Brain microvascular endothelial cell (primary cell): ENCODE results near the gene TEDC1.

Experiments
- DNase-seq: peaks from one replicate; pipeline ENCODE4 v3.0.0-alpha.2; 2020
- H3K27ac ChIP-seq: fragments of 250-450 bp; sonication (Bioruptor Pico); 2 replicates; pipeline ENCODE4 v1.5.1; 2020; ENCODE audit warnings: mild to moderate bottlenecking, moderate library complexity
- H3K27me3 ChIP-seq: fragments of 250-450 bp; sonication (Bioruptor Pico); replicated peaks from 2 replicates; pipeline ENCODE4 v1.5.1; 2020; ENCODE audit warnings: mild to moderate bottlenecking
- H3K36me3 ChIP-seq: fragments of 250-450 bp; sonication (Bioruptor Pico); replicated peaks from 2 replicates; pipeline ENCODE4 v1.5.1; 2020; ENCODE audit warnings: mild to moderate bottlenecking
- H3K4me3 ChIP-seq: 2 replicates; pipeline ENCODE4 v1.5.1; 2011; ENCODE audit warnings: low read depth, mild to moderate bottlenecking, control low read depth, low read length, moderate library complexity
- in situ Hi-C: cut with HindIII; loops from 2 replicates; pipeline ENCODE4 v1.10.0; 2017; ENCODE audit warnings: low sequenced_read_pairs, low pct_ligation_motif_present
- TF ChIP-seq, protein P1 (sequence below): IDR thresholded peaks from 2 replicates; pipeline ENCODE4 v1.5.1; 2011; ENCODE audit warnings: low read depth, mild to moderate bottlenecking, moderate library complexity, low read length, control low read depth, inconsistent platforms; ENCODE audit errors: missing control alignments

TEDC1 gene

DNA sequence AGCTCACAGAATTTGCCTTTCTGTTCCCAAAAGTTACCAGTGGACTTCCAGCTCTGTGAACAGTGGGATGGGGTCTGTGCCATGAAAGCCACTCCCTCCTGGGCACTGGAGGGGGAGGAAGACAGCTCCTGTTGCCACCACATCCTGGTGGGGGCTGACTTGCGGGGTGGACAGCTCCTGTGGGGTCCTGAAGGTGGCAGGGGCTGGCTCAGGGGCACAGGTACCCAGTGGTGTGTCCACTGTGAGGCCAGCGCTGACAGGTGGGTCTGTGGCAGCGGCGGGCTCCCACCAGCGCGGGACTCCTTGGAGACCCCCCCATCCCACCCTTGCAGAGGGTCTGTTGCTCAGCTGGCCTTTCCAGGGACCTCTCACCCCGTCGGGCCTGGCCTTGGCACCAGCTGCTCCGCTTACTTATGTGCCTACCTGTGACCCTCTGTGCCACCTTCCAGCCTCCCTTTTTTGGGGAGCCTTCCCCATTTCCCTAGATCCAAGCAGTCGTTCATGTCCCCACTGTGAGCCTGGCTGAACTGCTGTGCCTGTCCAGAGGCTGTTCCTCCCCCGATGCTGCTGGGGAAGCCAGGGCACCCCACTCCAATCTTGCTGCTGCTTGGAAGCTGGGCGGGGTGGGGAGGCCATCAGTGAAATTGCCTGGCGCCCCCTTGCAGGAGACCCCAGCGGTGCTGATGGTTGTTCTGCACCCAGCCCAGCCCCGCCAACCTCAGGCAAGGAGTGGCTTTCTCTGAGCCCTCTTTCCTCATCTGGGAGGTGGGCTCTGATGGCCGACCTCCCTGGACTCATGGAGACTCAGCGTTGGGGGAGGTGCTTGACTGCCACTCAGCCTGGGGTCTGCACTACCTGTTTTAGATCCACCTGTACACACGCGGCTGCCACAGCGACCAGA lies 2.2 kb downstream of the TEDC1 start:
- DNase-seq: no peak
- in situ Hi-C loops: no loop called here
- no peak overlapping the region for H3K4me3 ChIP-seq
- H3K27me3 ChIP-seq: no peaks in the 10 kb centered on the region
- H3K36me3 ChIP-seq: no peaks in the 10 kb centered on the region
- TF ChIP-seq, protein P1, sequence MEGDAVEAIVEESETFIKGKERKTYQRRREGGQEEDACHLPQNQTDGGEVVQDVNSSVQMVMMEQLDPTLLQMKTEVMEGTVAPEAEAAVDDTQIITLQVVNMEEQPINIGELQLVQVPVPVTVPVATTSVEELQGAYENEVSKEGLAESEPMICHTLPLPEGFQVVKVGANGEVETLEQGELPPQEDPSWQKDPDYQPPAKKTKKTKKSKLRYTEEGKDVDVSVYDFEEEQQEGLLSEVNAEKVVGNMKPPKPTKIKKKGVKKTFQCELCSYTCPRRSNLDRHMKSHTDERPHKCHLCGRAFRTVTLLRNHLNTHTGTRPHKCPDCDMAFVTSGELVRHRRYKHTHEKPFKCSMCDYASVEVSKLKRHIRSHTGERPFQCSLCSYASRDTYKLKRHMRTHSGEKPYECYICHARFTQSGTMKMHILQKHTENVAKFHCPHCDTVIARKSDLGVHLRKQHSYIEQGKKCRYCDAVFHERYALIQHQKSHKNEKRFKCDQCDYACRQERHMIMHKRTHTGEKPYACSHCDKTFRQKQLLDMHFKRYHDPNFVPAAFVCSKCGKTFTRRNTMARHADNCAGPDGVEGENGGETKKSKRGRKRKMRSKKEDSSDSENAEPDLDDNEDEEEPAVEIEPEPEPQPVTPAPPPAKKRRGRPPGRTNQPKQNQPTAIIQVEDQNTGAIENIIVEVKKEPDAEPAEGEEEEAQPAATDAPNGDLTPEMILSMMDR: no peak
- no peak overlapping the region for H3K27ac ChIP-seq

- H3K36me3 ChIP-seq: no peaks in the 10 kb centered on the region
- no peak for DNase-seq
- no peak overlapping the region for H3K4me3 ChIP-seq
- in situ Hi-C loops: no loop called here
- no peak overlapping the region for H3K27ac ChIP-seq
- no peaks in the 10 kb centered on the region for H3K27me3 ChIP-seq
- TF ChIP-seq, protein P1: no peak
These were observed 3.0 kb downstream of the TEDC1 start for GRCh38 chr14:105493921-105494605.

DNA sequence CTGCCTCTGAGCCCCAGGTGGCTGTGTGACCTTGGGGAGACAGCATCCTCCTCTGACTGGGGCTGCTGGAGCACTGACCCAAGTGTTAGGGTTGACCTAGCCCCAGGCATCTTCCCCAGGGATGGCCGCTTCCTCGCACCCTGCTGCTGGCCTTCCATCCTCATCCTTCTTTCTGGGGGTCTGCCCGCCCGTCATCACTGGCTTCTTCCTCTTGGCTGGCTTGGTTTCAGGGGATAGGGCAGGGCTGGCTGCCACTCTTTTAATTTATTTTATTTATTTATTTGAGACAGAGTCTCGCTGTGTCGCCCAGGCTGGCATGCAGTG lies 3.5 kb downstream of the TEDC1 start:
- Histone ChIP-seq H3K27ac (no peak overlapping the region), H3K4me3 (no peak overlapping the region), H3K27me3 (no peaks in the 10 kb centered on the region), H3K36me3 (no peaks in the 10 kb centered on the region)
- in situ Hi-C loops: no loop called here
- TF ChIP-seq, protein P1: no peak
- no peak for DNase-seq

DNA sequence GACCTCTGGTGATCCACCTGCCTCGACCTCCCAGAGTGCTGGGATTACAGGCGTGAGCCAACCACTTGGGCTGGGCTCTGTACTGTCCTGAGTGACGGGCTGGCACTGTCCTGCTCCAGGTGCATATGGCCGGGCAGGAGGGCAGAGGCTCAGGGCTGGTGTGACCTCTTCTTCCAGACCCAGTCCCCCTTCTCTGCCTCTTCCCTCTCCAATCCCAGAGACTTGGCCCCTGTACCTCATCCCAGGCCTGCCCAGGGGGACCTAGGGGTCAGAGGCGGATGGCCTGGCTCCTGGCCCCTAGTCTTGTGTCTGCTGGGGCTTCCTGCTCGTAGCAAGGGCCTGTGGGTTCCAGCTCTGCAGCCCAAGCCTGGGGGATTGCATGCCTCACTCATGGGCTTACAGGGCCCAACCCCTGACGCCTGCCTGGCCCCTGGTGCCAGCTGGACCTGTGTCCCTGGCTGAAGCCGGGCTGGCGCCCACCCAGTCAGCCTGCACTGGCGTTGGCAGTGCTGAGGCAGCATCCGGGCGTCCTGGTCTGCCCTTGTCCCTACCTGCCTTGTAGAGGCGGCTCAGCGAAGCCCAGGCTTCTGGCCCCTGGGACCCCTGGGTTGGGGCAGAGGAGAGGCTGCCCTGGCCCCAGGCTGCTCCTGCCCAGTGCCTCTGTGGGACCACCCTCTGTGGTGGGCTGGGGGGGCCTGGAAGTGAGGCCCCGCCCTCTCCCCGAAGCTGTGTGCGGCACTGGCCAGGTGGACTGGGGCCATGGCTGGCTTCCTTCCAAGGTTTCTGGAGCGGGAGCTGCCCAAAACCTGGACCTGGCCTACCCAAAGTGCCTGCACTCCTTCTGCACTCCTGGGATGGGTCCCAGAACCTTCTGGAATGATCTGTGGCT lies 4.3 kb downstream of the TEDC1 start:
- in situ Hi-C loops: no loop called here
- TF ChIP-seq, protein P1: no peak
- Histone ChIP-seq H3K4me3 (no peak overlapping the region), H3K27me3 (no peaks in the 10 kb centered on the region), H3K27ac (no peak overlapping the region), H3K36me3 (no peaks in the 10 kb centered on the region)
- DNase-seq: no peak

DNA sequence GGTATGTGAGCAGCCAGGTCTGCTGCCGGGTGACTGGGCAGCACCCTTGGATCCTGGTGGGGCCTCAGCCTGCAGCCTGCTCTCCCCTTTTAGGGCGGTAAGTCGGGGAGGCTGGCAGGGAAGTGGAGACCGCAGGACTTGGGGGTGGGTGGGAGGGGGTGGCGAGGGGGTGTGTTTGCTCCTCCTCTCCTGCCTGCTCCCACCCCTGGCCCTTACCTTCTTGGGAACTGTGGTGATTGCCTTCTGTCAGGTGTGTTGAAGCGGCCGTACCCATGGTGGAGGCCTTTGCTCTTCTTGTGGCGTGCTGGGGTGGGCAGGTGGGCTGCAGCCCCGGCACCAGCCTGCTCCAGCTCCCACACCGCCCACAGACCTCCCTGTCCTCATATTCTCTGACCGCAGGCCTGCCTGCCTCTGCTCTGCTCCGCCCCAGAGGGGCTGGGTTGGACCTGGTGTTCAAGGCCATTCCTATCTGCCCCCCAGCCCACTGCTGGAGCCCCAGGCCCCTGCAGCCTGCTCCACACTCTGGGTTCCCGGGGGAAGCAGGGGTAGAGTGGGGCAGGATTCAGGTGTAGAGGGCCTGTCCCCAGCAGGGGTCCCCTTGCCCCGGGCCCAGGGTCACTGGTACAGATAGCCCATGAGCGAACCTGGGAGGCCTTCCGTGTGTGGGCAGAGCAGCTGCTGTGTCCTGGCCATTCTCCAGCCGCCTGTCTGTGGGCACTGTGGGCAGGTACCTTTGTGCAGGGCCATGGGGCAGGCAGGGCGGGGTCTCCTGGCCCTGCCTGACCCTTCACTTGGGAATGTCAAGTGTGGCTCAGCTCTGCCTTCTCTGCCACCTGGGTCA lies 5.2 kb downstream of the TEDC1 start:
- no peak for DNase-seq
- in situ Hi-C loops: no loop called here
- Histone ChIP-seq H3K36me3 (no peaks in the 10 kb centered on the region), H3K27ac (no peak overlapping the region), H3K27me3 (no peaks in the 10 kb centered on the region), H3K4me3 (no peak overlapping the region)
- TF ChIP-seq, protein P1: no peak
